ENCODE results near the gene DISC1. TPM values are rescaled to one million over a fixed set of nuclear protein-coding genes. Genes with fewer than 3 reads are reported as not detected.
"Not testable (repeated sequence)": the region's sequence is repeated elsewhere in the genome, so short reads cannot be mapped to it uniquely, and the experiment has no call there.

The DISC1 gene
- total and polyA plus RNA-seq, 12 donors, result 1.0 to 21.0 (median 9.7) TPM

DNA sequence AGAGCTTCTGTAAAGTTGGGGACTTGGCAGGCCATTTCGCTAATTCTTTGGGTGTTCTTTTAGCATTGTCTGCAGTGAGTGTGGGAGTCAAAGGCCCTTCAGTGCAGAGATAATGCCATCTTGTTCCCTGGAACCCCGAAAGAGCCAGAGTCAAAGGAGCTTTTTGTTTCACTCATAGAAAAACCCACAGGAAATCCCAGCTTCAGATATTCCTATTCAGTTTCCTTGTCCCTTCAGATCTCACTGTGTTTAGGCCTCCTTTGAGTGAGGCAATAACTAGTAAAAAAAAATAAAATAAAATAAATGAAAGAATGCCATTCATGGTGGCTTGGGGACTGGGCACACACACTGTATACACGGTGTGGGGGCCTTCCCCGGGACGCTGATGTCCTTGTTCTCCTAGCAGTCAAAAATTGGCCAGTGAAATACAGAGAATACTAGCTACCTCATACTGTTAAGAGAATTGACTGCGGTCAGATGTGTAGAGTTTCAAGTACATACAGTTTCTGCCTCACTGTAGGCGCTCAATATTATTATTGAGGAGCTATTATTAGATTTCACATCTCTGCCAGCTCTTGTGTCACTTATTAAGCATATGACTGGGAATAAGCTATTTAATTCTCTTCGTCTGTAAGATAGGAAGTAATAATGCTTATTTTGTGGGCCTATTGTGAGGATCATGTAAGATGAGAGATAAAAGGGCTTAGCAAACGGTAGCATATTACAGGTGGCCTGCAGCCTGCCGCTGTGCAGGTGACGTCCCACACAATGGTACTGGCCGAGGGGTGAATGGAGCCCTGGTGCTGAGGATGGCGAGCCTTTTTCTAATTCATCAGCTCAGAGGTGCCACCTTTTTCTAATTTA, 16.7 kb downstream of the DISC1 start:
- Histone ChIP-seq H3K4me1 (replicated peaks in 1 of 2) (peaks cover 0 to 5% of the 10 kb centered on the region in 2 donors), H3K27ac (no peak overlapping the region), H3K36me3 (replicated peaks in 1 of 2) (no peaks in the 10 kb centered on the region), H3K4me3 (no peak overlapping the region), H3K9me3 (replicated peaks in 1 of 3) (no peaks in the 10 kb centered on the region), H3K27me3 (no peaks in the 10 kb centered on the region)
- intact Hi-C loops (cut with DNase I), result no loop called here
- 83 to 86% (median 84%) methylated on average over 13 of the region's 13 CpGs for WGBS, 4 donors
- no peak for TF ChIP-seq POLR2A (IDR thresholded peaks at IDR 0.05)
- TF ChIP-seq, protein P1, sequence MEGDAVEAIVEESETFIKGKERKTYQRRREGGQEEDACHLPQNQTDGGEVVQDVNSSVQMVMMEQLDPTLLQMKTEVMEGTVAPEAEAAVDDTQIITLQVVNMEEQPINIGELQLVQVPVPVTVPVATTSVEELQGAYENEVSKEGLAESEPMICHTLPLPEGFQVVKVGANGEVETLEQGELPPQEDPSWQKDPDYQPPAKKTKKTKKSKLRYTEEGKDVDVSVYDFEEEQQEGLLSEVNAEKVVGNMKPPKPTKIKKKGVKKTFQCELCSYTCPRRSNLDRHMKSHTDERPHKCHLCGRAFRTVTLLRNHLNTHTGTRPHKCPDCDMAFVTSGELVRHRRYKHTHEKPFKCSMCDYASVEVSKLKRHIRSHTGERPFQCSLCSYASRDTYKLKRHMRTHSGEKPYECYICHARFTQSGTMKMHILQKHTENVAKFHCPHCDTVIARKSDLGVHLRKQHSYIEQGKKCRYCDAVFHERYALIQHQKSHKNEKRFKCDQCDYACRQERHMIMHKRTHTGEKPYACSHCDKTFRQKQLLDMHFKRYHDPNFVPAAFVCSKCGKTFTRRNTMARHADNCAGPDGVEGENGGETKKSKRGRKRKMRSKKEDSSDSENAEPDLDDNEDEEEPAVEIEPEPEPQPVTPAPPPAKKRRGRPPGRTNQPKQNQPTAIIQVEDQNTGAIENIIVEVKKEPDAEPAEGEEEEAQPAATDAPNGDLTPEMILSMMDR (IDR thresholded peaks at IDR 0.05), result no peak
- DNase-seq, result no peak

DNA sequence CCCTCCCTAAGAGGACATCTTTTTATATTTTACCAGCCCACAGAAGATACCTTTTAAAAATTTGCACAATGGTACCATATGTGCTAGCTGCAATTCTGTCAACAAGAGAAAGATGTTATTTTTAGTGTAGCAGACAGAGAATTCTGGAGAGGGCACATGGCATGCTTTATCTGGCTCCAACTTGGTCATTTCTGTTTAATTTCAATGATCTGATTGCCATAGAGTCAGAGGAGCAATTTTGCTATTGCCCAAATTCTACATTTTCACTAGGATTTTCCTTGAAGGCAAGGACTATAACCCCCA, 17.3 kb downstream of the DISC1 start:
- Histone ChIP-seq H3K27me3 (no peaks in the 10 kb centered on the region), H3K9me3 (replicated peaks in 1 of 3) (no peaks in the 10 kb centered on the region), H3K36me3 (replicated peaks in 1 of 2) (no peaks in the 10 kb centered on the region), H3K4me3 (no peak overlapping the region), H3K4me1 (replicated peaks in 1 of 2) (peaks cover 0 to 5% of the 10 kb centered on the region in 2 donors), H3K27ac (no peak overlapping the region)
- intact Hi-C loops (cut with DNase I), result no loop called here
- no peak for DNase-seq
- TF ChIP-seq, protein P1 (IDR thresholded peaks at IDR 0.05), result no peak
- no peak for TF ChIP-seq POLR2A (IDR thresholded peaks at IDR 0.05)

DNA sequence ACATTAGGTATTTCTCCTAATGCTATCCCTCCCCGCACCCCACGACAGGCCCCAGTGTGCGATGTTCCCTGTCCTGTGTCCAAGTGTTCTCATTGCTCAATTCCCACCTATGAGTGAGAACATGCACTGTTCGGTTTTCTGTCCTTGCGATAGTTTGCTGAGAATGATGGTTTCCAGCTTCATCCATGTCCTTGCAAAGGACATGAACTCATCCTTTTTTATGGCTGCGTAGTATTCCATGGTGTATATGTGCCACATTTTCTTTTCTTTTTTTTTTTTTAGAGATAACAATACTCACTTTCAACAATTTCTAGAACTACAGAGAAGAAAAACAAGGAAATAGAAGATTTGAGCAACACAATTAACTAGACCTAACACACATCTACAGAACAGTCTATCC, 19.0 kb downstream of the DISC1 start:
- H3K27me3 ChIP-seq; DNase-seq; intact Hi-C loops (cut with DNase I); H3K4me1 ChIP-seq (replicated peaks in 1 of 2); H3K4me3 ChIP-seq; H3K36me3 ChIP-seq (replicated peaks in 1 of 2); H3K27ac ChIP-seq; H3K9me3 ChIP-seq (replicated peaks in 1 of 3): not testable (repeated sequence)
- 94 to 98% (median 96%) methylated on average over 6 of the region's 6 CpGs for WGBS, 4 donors

DNA sequence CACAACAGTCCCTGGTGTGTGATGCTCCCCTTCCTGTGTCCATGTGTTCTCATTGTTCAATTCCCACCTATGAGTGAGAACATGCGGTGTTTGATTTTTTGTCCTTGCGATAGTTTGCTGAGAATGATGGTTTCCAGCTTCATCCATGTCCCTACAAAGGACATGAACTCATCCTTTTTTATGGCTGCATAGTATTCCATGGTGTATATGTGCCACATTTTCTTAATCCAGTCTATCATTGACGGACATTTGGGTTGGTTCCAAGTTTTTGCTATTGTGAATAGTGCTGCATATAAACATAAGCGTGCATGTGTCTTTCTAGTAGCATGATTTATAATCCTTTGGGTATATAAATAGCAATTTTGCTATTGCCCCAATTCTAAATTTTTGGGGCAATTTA, 19.6 kb downstream of the DISC1 start:
- intact Hi-C loops (cut with DNase I); H3K9me3 ChIP-seq (replicated peaks in 1 of 3): not testable (repeated sequence)
- WGBS, 4 donors, result 94 to 96% (median 95%) methylated on average over 2 to 4 of the region's 4 CpGs

DNA sequence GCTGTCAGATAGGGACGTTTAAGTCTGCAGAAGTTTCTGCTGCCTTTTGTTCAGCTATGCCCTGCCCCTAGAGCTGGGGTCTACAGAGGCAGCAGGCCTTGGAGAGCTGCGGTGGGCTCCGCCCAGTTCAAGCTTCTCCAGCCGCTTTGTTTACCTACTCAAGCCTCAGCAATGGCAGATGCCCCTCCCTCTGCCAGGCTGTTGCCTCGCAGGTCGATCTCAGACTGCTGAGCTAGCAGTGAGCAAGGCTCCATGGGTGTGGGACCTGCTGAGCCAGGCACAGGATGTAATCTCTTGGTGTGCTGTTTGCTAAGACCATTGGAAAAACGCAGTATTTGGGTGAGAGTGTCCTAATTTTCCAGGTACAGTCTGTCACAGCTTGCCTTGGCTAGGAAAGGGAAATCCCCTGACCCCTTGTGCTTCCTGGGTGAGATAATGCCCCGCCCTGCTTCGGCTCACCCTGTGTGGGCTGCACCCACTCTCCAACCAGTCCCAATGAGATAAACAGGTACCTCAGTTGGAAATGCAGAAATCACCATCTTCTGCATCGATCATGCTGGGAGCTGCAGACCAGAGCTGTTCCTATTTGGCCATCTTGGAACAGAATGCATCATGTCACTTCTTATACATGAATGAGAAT, 25.2 kb downstream of the DISC1 start:
- H3K9me3 ChIP-seq (replicated peaks in 1 of 3); H3K36me3 ChIP-seq (replicated peaks in 1 of 2); DNase-seq; H3K4me1 ChIP-seq (replicated peaks in 1 of 2); H3K27me3 ChIP-seq; H3K4me3 ChIP-seq; intact Hi-C loops (cut with DNase I); H3K27ac ChIP-seq: not testable (repeated sequence)
- WGBS, 4 donors, result 65 to 98% (median 80%) methylated on average over 3 to 10 of the region's 10 CpGs

More for the DNA sequence above, 19.6 kb downstream of the DISC1 start:
- not testable (repeated sequence) for H3K27ac ChIP-seq; H3K4me3 ChIP-seq; DNase-seq; H3K4me1 ChIP-seq (replicated peaks in 1 of 2); H3K36me3 ChIP-seq (replicated peaks in 1 of 2); H3K27me3 ChIP-seq

DNA sequence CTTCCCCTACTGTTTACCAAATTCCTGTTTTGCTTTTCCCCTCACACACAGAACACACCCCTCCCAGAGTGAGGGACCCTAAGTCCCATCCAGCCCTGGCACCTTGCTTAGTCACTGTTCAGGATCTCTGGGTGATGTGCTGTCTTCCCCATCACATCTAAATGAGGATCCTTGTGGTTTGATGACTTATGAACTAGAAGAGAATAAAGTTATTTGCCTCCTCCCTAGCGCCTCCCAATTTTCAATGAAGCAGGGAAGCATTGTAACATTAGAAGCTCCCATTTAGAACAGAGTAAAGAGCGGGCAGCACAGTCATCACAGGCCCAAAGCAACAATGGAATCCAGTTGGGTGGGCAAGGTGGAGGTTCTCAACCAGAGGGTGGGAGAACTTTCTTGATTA, 27.0 kb downstream of the DISC1 start:
- Histone ChIP-seq H3K27me3 (no peaks in the 10 kb centered on the region), H3K27ac (no peak overlapping the region), H3K9me3 (replicated peaks in 1 of 3) (no peaks in the 10 kb centered on the region), H3K4me1 (replicated peaks in 1 of 2) (no peaks in the 10 kb centered on the region), H3K4me3 (no peak overlapping the region), H3K36me3 (replicated peaks in 1 of 2) (no peaks in the 10 kb centered on the region)
- 91 to 97% (median 96%) methylated on average over 2 of the region's 2 CpGs for WGBS, 4 donors
- no peak for TF ChIP-seq POLR2A (IDR thresholded peaks at IDR 0.05)
- TF ChIP-seq, protein P1 (IDR thresholded peaks at IDR 0.05), result no peak
- no peak for DNase-seq
- intact Hi-C loops (cut with DNase I), result no loop called here
